Hematopoietic multipotent progenitor cell treated with erythropoietin and hydrocortisone succinate and interleukin-3 and kit ligand, for 17 days (in vitro differentiated cells): Measurements from ENCODE around the gene ULK4.
"Not testable (repeated sequence)": the region's sequence is repeated elsewhere in the genome, so short reads cannot be mapped to it uniquely, and the experiment has no call there.

ENCODE experiments used
- DNase-seq: peaks from one replicate; pipeline ENCODE4 v3.0.0-alpha.2; 2015; ENCODE audit warnings: low spot score

Gene ULK4

DNA sequence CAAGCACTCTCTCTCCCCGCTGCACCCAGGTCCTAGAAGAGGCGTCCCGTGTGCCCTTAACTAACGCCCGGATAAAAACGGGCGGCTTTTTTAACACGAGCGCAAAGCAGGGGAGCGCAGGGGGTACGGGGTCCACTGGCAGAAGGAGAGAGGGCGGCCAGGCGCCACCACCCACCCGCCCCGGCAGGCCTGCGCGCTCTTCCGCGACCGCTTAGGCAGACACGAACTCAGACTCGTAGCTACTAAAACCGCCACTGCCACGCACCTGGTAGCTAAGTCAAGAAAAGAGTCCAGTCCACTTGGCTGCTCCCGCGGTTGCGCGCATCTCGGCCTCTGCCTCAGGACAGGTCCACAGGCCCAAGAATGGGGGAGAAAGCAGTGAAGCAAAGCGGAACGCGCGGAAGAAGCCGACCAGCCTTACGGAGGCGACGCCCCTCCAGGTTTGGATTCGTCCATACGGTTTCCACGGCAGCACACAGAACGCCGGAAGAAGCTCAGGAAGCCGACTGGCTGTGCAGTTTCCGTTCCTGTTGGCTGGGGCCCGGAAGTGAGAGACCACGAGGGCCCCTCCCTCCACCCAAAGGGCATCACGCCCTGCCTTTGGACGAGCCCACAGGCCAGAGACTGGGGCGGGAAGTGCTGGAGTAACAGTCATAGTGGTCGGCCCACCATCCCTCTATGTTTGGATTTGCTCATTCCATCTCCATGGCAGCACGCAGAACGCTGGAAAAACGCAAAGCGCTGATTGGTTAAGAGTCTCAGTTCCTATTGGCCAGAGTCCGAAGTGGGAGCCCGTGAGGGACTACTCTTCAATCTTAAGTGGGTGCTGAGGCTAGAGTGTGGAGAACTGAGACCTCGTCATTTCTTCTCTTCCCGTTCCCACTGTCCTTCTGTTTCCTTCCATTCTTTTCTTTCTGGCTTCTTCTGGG, at the start of gene ULK4:
Gene ULK4, minus strand, starts transcription at position 353 of the 929 bp plus-strand sequence. CDS start 7,344 bp downstream, outside the sequence.
- DNase-seq: peak; percentile 90

DNA sequence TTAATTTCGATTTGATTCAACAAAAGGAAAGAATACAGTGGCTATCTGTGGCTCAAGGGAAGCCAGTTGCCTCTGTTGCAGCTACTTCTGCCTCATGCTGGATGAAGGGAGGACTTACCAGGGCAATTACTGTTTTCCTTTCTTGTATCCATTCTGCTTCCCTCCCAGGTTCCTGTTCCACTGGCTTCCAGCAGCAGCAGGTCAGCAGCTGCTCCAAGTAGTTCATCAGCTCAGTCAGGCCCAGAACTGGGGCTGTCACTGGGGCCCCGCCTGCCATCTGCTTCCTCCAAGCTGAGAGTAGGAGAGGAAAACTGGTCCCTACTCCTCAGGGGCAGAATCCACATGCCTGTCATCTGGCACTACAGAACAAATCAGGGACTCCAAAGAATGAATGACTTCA, 48.6 kb upstream of the ULK4 start:
- no peak for DNase-seq

DNA sequence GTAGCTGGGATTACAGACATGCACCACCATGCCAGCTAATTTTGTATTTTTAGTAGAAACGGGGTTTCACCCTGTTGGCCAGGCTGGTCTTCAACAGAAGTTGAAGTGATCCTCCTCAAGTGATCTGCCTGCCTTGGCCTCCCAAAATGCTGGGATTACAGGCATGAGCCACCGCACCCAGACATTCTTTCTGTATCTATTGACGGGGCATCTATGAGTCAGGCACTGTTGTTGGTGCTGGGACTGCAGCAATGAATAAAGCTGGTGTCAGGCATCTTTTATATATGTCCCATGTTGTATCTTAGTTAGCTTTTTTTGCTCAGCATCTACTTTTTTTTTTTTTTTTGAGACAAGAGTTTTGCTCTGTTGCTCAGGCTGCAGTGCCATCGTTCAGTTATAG, 47.6 kb upstream of the ULK4 start:
- no peak for DNase-seq

DNA sequence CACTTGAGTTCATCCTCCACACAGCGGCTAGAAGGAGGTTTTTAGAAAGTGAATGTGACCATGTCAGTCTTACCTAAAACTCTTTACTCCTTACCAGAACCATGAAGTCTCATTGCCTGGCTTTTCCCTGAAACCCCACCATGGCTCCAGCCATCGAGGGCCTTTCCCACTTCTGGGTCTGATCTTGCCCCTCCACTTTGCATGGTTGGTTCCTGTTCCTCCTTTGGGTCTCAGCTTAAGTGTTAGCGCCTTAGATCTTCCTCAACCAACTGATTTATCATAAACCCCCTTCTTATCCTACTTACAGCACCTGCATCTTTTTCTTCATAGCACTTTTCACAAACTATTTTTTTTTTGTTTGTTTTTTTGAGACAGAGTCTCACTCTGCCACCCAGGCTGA, 45.9 kb upstream of the ULK4 start:
- DNase-seq: no peak

DNA sequence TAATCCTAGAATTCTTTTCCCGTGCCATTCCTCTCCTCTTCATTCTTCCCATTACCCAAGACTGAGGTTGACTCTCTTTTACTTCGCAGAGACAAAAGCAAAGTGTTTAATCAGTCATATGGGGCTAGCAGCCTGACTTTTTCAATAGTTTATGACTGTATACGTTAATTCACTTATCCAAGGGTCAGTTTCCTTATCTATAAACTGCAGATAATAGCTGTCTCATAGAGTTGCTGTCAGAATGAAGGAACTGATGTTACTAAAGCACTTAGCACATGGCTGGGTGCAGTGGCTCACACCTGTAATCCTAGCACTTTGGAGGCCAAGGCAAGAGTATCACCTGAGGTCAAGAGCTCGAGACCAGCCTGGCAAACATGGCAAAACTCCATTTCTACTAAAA, 43.5 kb upstream of the ULK4 start:
- no peak for DNase-seq

DNA sequence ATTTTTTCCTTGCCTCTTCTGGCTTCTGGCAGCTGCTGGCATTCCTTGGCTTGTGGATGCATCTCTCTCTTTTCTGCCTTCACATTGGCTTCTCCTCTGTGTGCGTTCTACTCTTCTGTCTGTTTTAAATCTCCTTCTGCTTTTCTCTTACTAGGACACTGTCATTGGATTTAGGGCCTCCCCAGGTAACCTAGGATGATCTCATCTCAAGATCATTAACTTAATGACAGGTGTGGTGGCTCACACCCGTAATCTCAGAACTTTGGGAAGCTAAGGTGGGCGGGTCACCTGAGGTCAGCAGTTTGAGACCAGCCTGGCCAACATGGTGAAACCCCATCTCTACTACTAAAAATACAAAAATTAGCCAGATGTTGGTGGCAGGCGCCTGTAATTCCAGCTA, 40.9 kb upstream of the ULK4 start:
- no peak for DNase-seq

DNA sequence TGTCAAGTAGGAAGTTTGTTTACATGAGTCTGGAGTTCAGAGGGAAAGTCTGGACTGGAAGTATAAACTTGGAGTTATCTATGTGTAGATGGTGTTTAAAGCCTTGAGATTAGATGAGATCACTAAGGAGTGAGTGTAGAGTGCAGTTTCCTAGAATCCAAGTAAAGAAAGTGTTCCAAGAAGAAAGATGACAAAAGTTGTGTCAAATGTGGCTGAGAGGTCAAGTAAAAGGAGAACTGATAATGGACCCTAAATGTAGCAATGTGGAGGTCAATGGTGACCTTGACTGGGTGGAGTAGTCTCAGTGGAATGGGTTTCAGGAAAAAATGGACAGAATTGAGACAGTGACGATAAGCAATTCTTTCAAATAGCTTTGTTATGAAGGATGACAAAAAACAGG, 39.9 kb upstream of the ULK4 start:
- no peak for DNase-seq

DNA sequence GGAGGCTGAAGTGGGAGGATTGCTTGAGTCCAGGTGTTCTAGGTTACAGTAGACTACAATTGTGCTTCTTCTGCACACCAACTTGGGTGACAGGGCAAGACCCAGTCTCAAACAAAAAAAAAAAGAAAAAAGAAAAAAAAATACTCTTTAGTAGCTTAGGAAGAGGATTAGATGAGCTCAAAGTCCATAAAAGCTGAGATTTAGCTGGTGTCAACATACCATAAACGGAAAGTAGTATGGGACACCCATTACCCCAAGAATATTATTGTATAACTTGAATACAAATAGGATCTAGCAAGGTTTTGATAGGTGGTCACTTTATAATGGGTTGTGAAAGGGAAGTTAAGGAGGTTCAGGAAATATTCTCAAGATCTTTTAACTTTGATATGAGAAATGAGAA, 38.0 kb upstream of the ULK4 start:
- no peak for DNase-seq

DNA sequence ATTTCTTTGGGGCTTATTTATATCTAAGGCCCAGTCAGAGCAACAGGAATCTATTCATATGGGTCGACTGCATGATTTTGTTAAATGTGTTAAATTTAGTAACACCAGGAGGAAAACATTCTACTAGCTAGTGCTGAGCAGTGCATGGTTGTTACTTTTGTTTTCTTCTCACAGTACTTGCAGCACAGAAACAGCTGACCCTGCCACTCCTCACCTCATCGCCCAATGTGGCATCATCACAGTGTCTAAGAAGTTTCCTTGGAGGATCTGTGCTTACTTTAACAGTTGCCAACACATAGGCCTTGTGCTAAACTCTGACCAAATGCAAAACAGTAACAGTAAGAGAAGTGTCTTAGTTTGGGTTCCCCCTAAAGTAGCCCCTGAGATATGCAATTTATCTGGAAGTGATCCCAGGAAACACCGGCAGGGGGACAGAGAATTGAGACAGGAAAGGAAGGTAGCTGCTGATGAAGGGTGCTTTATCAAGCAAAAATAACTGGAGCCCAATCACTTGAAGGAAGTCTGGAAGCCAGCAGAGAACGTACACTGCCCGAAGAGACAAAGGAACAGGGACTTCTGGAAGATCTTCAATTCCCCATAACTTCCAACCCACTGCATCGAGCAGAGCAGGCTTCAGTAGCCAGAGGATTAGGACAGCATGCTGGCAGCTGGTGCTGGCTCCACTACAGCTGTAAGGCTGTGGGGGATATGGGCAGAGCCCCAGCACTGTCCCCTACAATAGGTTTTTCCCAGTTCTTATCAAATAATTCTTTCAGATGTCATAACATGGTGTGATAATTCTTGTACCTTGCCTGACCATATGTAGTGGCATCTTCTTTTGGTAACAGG, 36.0 kb upstream of the ULK4 start:
- DNase-seq: no peak

DNA sequence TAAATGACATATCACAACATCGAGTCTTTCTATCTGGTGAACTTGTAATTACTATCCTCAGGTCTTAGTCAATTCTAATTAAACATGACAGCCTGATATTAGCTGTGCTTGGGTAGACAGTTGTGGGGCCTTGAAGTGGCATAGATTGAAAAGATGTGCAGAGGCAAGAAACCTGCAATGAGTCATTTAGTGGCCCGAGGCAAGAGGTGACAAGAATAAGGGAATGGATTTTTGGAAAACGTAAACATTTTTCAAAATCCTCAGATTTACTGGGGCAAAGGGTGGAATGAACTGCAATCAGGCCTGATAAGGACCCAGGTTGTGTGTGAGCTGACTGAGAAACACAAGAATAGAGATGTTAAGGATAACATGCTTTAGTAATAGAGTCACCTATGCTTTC, 29.5 kb upstream of the ULK4 start:
- DNase-seq: no peak

DNA sequence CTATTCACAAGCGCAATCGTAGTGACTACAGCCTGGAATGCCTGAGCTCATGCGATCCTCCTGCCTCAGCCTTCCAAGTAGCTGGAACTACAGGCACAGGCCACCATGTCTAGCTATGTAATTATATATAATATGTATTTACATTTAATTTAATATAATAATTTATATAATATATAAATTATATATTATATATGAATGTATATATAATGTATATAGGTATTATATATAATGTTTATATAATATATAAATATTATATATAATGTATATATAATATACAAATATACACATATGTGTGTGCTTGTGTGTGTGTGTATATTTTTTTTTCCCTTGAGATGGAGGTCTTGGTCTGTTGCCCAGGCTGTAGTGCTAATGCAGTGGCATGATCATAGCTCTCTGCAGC, 27.6 kb upstream of the ULK4 start:
- DNase-seq: no peak

DNA sequence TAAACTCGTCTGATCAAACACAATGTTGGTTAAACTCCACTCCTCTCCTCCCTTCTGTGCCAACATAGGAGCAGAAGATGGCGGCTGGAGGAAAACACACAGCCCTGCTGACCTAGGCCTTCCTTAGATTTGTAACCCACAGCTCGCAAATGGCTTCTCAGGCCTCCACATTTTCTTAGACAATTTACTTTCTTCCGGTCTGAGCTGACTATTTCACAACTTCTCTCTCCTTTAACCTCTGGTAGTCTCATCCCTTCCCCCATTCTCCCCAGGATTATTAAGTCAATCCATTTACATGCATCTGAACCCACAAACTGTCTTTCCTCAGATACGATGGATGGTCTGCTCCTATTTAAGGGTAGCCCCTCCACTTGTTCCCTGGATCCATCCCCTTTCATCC, 25.7 kb upstream of the ULK4 start:
- DNase-seq: no peak

DNA sequence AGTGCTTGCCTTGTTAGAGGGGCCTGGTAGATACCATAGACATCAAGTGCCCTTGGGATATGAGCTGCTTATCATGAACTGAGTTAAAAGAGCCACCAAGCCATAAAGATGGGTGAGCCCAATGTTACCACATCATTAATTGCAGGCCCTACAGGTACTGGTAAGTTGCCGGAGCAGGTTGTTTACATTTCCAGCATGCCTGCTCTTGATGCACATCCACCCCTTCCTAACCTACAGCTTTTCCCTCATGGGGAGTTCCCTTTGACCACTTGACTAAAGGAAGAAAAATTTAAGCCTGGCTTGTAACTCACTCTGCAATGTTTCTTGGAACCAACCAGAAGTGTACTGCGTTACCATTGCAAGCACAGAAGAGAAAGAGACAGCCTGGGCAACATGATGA, 24.7 kb upstream of the ULK4 start:
- DNase-seq: no peak

DNA sequence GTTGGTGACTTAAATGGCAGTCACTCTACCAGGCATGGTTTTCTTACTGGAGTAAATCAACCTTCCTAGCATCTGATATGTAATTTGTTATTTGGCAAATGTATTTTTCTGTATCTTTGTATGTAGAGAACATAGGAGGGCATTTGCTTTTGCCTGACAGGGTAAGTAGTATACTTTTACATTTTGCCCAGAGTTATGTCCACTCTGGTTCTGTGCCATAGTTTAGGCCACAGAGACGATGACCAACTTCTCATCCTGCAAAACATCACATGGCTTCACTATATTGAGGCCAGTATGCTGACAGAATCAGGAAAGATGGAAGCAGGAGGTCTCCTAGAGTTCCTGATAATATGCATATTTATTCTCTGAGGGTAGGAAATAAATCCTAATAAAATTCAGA, 23.1 kb upstream of the ULK4 start:
- no peak for DNase-seq

DNA sequence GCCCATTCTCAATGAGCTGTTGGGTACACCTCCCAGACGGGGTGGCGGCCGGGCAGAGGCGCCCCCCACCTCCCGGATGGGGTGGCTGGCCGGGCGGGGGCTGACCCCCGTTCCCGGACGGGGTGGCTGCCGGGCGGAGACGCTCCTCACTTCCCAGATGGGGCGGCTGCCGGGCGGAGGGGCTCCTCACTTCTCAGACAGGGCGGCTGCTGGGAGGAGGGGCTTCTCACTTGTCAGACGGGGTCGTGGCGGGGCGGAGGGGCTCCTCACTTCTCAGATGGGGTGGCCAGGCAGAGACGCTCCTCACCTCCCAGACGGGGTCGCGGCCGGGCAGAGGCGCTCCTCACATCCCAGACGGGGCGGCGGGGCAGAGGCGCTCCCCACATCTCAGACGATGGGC, 21.2 kb upstream of the ULK4 start:
- not testable (repeated sequence) for DNase-seq

DNA sequence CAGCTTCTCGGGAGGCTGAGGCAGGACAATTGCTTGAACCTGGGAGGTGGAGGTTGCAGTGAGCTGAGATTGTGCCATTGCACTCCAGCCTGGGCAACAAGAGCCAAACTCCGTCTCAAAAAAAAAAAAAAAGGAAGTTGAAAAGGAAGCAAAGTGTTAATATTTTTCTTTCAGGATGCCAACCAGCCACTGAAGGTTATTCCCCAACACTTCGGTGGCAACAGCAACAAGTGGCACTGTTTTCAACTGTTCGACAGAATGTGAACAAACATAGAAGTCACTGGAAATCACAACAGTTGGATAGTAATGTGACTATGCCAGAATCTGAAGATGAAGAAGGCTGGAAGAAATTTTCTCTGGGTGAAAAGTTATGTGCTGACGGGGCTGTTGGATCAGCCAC, 15.5 kb upstream of the ULK4 start:
- DNase-seq: not testable (repeated sequence)

DNA sequence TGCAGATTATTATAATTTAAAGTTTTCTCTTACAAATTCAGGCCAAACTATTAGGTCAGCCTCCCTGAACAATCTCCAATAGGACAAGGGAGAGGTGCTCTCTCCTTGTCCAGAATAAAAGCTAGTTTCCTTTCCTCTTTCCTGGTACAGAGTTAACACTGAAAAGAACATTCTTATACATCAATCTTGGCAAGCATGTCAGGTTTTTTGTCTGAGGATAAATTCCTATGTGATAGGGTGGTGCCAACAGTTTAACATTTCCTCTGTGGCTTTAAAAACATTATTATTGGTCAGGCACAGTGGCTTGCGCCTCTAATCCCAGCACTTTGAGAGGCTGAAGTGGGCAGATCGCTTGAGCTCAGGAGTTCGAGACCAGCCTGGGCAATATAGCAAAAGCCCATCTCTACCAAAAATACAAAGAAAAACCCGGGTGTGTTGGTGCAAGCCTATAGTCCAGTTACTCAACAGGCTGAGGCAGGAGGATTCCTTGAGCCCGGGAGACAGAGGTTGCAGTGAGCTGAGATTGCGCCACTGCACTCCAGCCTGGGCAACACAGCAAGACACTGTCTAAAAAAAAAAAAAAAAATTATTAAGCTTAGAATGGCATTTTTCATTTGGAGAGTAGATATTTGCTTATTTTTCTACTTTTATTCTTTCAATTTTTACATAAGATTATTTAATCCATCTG, 13.7 kb upstream of the ULK4 start:
- no peak for DNase-seq

DNA sequence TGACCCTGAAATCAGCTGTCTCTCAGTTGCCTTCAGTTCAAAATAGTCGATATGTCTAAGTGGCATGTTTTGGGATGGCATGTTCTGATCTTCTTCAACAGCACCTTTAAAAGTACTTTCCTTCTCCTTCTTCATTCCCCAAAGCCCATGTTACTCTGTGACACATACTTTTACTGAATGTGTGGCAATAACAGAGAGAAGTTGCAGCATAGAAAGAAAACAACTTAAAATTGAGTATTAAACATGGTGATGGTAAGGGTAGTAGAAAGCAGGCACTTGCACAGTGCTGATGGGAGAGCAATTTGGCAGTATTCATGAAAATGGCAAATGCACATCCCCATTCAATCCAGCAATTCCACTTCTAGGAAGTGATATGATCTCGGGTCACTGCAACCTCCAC, 12.3 kb upstream of the ULK4 start:
- DNase-seq: no peak

DNA sequence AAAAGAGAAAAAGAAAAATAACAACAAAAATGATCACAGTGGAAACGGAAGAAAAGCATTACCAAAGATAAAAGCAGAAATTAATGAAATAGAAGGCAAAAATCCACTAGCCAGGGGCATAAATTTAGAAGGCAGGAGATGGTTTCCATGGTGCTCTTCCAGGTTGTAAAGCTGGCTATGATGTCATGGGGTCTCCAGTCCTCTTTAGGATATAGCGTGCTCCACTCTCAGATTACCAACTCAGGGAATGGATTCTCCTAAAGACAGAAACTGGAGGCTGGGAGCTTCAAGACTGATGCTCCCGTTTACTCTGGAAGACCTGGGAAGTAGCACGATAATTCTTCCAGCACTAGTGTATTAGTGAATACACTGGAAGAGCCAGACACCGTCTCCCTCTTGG, 10.9 kb upstream of the ULK4 start:
- no peak for DNase-seq

DNA sequence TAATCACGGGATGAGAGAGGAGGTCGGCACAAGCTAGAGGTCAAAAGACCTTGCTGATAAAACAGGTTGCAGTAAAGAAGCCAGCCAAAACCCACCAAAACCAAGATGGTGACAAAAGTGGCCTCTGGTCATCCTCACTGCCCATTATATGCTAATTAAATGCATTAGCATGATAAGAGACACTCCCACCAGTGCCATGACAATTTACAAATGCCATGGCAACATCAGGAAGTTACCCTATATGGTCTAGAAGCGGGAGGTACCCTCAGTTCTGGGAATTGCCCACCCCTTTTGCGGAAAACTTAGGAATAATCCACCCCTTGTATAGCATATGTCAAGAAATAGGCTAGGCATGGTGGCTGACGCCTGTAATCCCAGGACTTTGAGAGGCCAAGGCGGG, 4.3 kb upstream of the ULK4 start:
- no peak for DNase-seq

DNA sequence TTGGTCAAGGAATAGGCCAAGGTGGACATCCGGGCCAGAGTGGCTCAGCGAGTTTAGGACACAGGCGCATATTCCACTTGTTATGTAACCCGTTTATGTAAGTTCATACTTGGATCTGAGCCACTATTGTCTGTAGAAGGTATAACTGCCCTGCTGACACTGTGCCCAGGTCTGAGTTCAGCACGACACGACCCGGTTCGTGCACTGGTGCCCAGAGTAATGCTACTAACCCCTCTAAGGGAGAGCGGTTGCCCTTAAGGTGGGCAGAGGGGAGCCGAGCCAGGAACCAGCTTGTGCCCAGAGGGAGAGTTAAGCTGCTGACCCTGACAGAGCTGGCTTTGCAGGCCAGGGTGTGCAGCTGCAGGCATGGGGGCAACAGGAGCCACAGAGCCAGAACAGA, 1.9 kb upstream of the ULK4 start:
- no peak for DNase-seq
